ENCODE results near the gene LAMB2.

- TF ChIP-seq, protein P1, sequence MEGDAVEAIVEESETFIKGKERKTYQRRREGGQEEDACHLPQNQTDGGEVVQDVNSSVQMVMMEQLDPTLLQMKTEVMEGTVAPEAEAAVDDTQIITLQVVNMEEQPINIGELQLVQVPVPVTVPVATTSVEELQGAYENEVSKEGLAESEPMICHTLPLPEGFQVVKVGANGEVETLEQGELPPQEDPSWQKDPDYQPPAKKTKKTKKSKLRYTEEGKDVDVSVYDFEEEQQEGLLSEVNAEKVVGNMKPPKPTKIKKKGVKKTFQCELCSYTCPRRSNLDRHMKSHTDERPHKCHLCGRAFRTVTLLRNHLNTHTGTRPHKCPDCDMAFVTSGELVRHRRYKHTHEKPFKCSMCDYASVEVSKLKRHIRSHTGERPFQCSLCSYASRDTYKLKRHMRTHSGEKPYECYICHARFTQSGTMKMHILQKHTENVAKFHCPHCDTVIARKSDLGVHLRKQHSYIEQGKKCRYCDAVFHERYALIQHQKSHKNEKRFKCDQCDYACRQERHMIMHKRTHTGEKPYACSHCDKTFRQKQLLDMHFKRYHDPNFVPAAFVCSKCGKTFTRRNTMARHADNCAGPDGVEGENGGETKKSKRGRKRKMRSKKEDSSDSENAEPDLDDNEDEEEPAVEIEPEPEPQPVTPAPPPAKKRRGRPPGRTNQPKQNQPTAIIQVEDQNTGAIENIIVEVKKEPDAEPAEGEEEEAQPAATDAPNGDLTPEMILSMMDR (conservative IDR thresholded peaks at IDR 0.05; ENCODE audit: low read length) = no peak
- TF ChIP-seq EZH2phosphoT487 (IDR thresholded peaks at IDR 0.05; ENCODE audit: borderline replicate concordance) = no peak
Measured at GRCh38 chr3:49157289-49157688, 24.4 kb upstream of the LAMB2 start.
